Measurements from ENCODE around the gene TTC3. TPM values are rescaled to one million over a fixed set of nuclear protein-coding genes. Genes with fewer than 3 reads are reported as not detected.

The TTC3 gene
- total RNA-seq, 1 experiment from 2014 or later: 71.5 TPM

DNA sequence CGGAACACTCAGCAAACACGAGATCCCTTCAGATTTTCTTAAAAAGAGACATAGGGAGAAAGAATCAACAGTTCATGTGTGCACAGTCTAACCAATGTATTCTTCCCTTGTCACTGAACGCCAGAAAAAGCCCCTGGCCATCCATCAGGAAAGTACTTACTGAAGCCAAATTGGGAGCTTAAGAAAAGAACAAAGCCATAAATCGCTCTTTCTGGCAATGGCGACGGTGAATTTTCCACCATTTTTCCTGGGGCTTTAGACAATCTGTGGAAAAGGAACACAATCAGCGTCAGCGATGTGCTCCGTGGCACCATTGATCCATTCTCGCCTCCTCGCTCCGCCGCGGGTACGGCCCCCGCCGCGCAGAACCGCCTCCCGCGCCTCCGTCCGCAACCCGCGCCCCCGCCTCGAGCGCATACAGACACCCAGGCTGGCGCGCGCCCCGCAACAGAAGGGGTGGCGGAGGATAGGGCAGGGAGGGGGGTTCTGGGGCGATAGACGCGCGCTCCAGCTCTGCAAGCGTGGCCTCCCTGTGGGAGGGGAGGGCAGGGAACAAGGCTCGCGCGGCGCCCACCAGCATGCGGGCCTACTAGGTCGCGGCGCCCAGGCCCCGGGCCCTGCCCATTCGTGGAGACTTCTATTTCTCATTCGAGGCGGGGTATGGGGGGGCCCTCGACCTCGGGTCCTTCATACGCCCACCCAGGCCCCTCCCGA lies 623 bp upstream of the TTC3 start:
- no TSS peak for BruUV-seq (replicated peaks)
- H3K79me2 ChIP-seq (ENCODE audit: insufficient read depth, low read length): peaks cover 46% of the 10 kb centered on the region
- H3K36me3 ChIP-seq (ENCODE audit: control insufficient read depth in 1 of 2, insufficient read depth in 2 of 2, low read length in 2 of 2): no peaks in the 10 kb centered on the region
- peak overlapping the region; percentile 91 for H3K9ac ChIP-seq (ENCODE audit: low read length)
- H3K9me2 ChIP-seq (ENCODE audit: insufficient read depth): no peaks in the 10 kb centered on the region
- no peaks in the 10 kb centered on the region for H3K27me3 ChIP-seq (ENCODE audit: insufficient read depth, low read length)
- ATAC-seq: peak; percentile 64
- H4K20me1 ChIP-seq (ENCODE audit: insufficient read depth): peaks cover 9% of the 10 kb centered on the region; the same call in 1 of the 2 replicates
- ChIA-PET CTCF (no interaction called here), RAD21 (ENCODE audit: low non-redundant PET in 1 of 2, low total read pairs in 2 of 2, uncharacterized antibody in 2 of 2, unreplicated experiment in 2 of 2) (no interaction called here), POLR2A (no interaction called here)
- no peak for DNase-seq (ENCODE audit: low read depth, low spot score)
- intact Hi-C loops (cut with micrococcal nuclease): no loop called here
- H2AFZ ChIP-seq (ENCODE audit: low read depth, low read length, poor library complexity, severe bottlenecking): peak overlapping the region; percentile 47
- H3K4me3 ChIP-seq (replicated peaks in 1 of 2; ENCODE audit: low read depth in 1 of 2, low read length in 2 of 2): peak overlapping the region; percentile 58 to 95
- TF ChIP-seq YY1 (IDR thresholded peaks at IDR 0.05; ENCODE audit: extremely low read depth, insufficient replicate concordance, low read depth, low read length) (no peak), SIN3A (IDR thresholded peaks at IDR 0.05; ENCODE audit: low read depth) (peak; percentile 62; the same call in 1 of the 2 replicates), ZFX (IDR thresholded peaks at IDR 0.05) (peak; percentile 95), FOSL1 (IDR thresholded peaks at IDR 0.05; ENCODE audit: low read depth) (no peak), SRF (IDR thresholded peaks at IDR 0.05; ENCODE audit: low read depth) (no peak), EZH2phosphoT487 (IDR thresholded peaks at IDR 0.05; ENCODE audit: borderline replicate concordance) (no peak)
- TF ChIP-seq, protein P1, sequence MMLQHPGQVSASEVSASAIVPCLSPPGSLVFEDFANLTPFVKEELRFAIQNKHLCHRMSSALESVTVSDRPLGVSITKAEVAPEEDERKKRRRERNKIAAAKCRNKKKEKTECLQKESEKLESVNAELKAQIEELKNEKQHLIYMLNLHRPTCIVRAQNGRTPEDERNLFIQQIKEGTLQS (IDR thresholded peaks at IDR 0.05): no peak
- TF ChIP-seq, protein P2, sequence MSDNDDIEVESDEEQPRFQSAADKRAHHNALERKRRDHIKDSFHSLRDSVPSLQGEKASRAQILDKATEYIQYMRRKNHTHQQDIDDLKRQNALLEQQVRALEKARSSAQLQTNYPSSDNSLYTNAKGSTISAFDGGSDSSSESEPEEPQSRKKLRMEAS (IDR thresholded peaks at IDR 0.05): peak; percentile 41; the same call in 1 of the 2 replicates
- no peaks in the 10 kb centered on the region for H3K9me3 ChIP-seq (ENCODE audit: control insufficient read depth in 1 of 2, insufficient read depth in 1 of 2, low read depth in 1 of 2, low read length in 2 of 2)
- H3K27ac ChIP-seq (ENCODE audit: low read depth, low read length): peak overlapping the region; percentile 95
- H3K4me2 ChIP-seq (ENCODE audit: low read length): peak overlapping the region; percentile 94
- peaks cover 11 to 26% of the 10 kb centered on the region in 2 experiments for H3K4me1 ChIP-seq (ENCODE audit: control insufficient read depth in 1 of 2, insufficient read depth in 2 of 2, low read length in 2 of 2)

Measured in HCT116 (cell line).